ENCODE measurements around the gene MAEA. TPM values are rescaled to one million over a fixed set of nuclear protein-coding genes. Genes with fewer than 3 reads are reported as not detected.
"Not testable (repeated sequence)": the region's sequence is repeated elsewhere in the genome, so short reads cannot be mapped to it uniquely, and the experiment has no call there.

Gene MAEA
- total RNA-seq, 1 donor from 2014 or later, result 74.0 TPM

DNA sequence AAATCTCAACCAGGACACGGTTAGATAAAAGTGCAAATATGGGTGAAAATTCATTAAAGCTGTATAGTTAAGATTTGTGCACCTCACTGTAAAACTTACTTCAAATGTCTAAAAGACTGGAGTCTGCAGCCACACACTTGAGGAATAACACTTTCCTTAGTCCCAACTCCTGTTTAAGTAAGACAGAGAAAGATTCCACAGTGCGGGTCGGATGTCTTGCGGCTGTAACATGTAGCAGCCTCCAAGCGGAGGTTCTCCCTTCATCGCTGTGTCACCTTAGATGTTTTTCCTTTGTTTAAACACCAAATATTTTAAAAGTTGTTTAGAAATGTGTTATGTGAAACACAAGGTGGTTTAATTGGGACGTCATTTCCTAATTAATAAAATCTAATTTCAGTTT lies 905 bp upstream of the MAEA start:
- Mint-ChIP-seq H3K36me3 (ENCODE audit: low read depth) (peaks cover 4% of the 10 kb centered on the region), H3K27ac (ENCODE audit: unreplicated experiment) (peak overlapping the region; percentile 95), H3K4me1 (peaks cover 29% of the 10 kb centered on the region), H3K9me3 (peaks cover 4% of the 10 kb centered on the region), H3K4me3 (peak overlapping the region; percentile 91), H3K27me3 (ENCODE audit: low read depth) (no peaks in the 10 kb centered on the region)
- TF ChIP-seq, protein P1, sequence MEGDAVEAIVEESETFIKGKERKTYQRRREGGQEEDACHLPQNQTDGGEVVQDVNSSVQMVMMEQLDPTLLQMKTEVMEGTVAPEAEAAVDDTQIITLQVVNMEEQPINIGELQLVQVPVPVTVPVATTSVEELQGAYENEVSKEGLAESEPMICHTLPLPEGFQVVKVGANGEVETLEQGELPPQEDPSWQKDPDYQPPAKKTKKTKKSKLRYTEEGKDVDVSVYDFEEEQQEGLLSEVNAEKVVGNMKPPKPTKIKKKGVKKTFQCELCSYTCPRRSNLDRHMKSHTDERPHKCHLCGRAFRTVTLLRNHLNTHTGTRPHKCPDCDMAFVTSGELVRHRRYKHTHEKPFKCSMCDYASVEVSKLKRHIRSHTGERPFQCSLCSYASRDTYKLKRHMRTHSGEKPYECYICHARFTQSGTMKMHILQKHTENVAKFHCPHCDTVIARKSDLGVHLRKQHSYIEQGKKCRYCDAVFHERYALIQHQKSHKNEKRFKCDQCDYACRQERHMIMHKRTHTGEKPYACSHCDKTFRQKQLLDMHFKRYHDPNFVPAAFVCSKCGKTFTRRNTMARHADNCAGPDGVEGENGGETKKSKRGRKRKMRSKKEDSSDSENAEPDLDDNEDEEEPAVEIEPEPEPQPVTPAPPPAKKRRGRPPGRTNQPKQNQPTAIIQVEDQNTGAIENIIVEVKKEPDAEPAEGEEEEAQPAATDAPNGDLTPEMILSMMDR (conservative IDR thresholded peaks at IDR 0.05), result no peak
- no peak for DNase-seq (ENCODE audit: low read depth, low spot score)

DNA sequence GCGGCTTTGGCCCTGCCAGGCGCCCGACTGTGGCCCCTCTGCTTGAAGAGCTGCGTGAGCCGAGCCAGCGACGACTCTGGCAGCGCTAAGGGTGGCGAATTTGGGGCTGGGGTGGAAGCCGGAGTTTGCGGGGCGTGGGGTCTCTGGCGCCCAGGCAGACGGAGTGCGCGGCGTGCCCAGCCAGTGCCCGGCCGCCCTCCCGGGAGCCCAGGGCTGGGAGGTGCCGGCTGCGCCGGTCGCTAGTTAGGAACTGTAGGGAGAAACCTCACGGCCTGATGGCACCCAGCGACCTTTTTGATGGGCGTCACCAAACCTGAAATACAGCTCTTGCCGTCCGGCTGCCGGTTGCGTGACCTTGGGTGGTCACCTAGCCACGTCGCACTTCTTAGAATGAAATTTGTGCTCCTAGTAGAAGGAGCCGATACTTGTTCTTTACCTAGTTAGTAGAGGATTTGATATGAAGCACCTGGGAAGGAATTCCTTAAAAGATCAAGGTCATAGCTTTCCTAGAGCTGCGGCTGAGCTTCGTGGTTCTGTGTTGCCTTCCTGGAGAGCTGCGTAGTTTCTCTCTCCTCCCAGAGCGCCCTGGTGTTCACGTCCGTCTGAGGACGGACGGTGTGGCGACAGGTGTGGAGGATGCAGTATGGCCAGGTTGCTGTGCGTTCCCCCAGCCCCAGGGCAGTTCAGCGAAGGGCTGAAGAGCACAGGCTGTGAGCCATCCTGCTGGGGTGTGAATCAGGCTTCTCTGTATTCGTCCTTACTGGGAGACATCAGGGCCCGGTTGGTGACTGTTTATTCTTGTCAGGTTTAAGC lies 680 bp downstream of the MAEA start:
- Mint-ChIP-seq H3K4me3 (peak overlapping the region; percentile 90), H3K4me1 (peaks cover 33% of the 10 kb centered on the region), H3K36me3 (ENCODE audit: low read depth) (peaks cover 4% of the 10 kb centered on the region), H3K9me3 (peaks cover 4% of the 10 kb centered on the region), H3K27ac (ENCODE audit: unreplicated experiment) (no peak overlapping the region), H3K27me3 (ENCODE audit: low read depth) (no peaks in the 10 kb centered on the region)
- TF ChIP-seq, protein P1 (conservative IDR thresholded peaks at IDR 0.05), result no peak
- no peak for DNase-seq (ENCODE audit: low read depth, low spot score)

DNA sequence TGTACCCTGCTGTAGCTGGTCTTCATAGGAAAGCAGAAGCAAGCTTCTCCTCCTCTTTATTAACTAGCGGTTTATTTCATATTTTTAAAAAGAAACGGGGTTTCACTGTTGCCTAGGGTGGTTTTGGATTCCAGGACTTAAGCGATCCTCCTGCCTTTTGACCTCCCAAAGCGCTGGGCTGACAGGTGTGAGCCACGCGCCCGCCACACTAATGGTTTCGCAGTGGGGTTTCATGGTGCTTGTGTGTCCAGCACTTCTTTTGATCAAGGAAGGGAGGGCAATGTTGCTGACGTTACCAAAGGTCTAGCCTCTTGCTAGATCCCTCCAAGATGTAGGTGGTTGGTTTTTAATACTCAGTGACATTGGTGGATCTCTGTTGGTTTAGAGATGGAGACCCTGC lies 1.4 kb downstream of the MAEA start:
- peak overlapping the region; percentile 27 for H3K27ac Mint-ChIP-seq (ENCODE audit: unreplicated experiment)
- no peak for DNase-seq (ENCODE audit: low read depth, low spot score)
- peak overlapping the region; percentile 90 for H3K4me3 Mint-ChIP-seq
- H3K9me3 Mint-ChIP-seq, result peaks cover 4% of the 10 kb centered on the region
- peaks cover 33% of the 10 kb centered on the region for H3K4me1 Mint-ChIP-seq
- H3K36me3 Mint-ChIP-seq (ENCODE audit: low read depth), result peaks cover 4% of the 10 kb centered on the region
- TF ChIP-seq, protein P1 (conservative IDR thresholded peaks at IDR 0.05), result no peak
- H3K27me3 Mint-ChIP-seq (ENCODE audit: low read depth), result no peaks in the 10 kb centered on the region

DNA sequence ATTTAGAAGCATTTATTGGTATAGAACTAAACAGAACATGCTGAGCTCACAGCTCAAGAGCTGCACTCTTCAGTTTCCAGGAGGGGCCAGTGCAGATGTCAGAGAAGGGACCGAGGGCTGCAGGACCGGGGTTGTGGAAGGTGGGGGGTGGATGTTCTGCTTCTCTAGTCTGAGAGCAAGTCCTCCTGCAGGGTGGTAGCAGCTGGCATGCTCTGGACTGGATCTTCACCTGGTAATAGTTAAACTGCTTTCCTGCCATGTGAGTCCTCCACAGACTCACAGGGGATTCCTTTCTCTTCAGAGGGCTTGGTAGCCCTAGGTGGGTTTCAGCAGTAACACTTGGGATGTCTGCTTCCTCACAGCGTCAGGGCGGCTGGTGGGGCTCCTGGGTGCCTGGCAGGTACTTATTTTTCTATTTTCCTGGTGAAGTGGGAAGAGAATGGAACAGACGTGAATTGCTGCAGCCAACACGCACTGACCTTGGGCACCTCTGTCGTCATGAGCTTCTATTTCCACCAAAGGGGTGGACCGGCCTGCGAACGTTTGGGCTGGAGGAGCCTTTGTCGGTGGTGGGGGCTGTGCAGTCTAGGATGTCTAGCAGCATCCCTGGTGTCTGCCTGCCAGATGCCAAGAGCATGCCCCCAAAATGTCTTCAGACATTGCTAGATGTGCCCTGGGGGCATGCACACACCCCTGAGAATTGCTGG lies 2.5 kb downstream of the MAEA start:
- H3K36me3 Mint-ChIP-seq (ENCODE audit: low read depth), result no peaks in the 10 kb centered on the region
- H3K9me3 Mint-ChIP-seq, result no peaks in the 10 kb centered on the region
- H3K27ac Mint-ChIP-seq (ENCODE audit: unreplicated experiment), result peak overlapping the region; percentile 57
- H3K4me3 Mint-ChIP-seq, result peak overlapping the region; percentile 90
- H3K27me3 Mint-ChIP-seq (ENCODE audit: low read depth), result no peaks in the 10 kb centered on the region
- TF ChIP-seq, protein P1 (conservative IDR thresholded peaks at IDR 0.05), result no peak
- no peak for DNase-seq (ENCODE audit: low read depth, low spot score)
- peaks cover 38% of the 10 kb centered on the region for H3K4me1 Mint-ChIP-seq

GRCh38 chr4:1292703-1293011 lies 3.0 kb downstream of the MAEA start:
- H3K27me3 Mint-ChIP-seq (ENCODE audit: low read depth); H3K9me3 Mint-ChIP-seq; DNase-seq (ENCODE audit: low read depth, low spot score); H3K27ac Mint-ChIP-seq (ENCODE audit: unreplicated experiment); H3K36me3 Mint-ChIP-seq (ENCODE audit: low read depth): not testable (repeated sequence)
- Mint-ChIP-seq H3K4me3 (peak overlapping the region; percentile 90), H3K4me1 (peaks cover 38% of the 10 kb centered on the region)

- Mint-ChIP-seq H3K27me3 (ENCODE audit: low read depth) (no peaks in the 10 kb centered on the region), H3K4me1 (peaks cover 35% of the 10 kb centered on the region), H3K4me3 (no peak overlapping the region), H3K36me3 (ENCODE audit: low read depth) (no peaks in the 10 kb centered on the region), H3K27ac (ENCODE audit: unreplicated experiment) (no peak overlapping the region), H3K9me3 (no peaks in the 10 kb centered on the region)
- TF ChIP-seq, protein P1 (conservative IDR thresholded peaks at IDR 0.05), result no peak
- no peak for DNase-seq (ENCODE audit: low read depth, low spot score)
These were observed 3.8 kb downstream of the MAEA start for GRCh38 chr4:1293531-1293941.

Data from neural crest cell (in vitro differentiated cells).